ENCODE measurements around the gene MBNL1.

GRCh38 chr3:152382312-152383135, 113.8 kb downstream of the MBNL1 start:
- TF ChIP-seq CTCF (optimal IDR thresholded peaks at IDR 0.05 in 1 of 3, IDR thresholded peaks at IDR 0.05 in 1 of 3, conservative IDR thresholded peaks at IDR 0.05 in 1 of 3; ENCODE audit: extremely low read depth in 1 of 3, insufficient read depth in 2 of 3, low read length in 3 of 3) = no peak
- TF ChIP-seq EZH2 (IDR thresholded peaks at IDR 0.05; ENCODE audit: low read length) = no peak
